ENCODE measurements around the gene SORBS2.
A peak's percentile ranks its signal among the peaks of the same experiment; 100 is the strongest.

The SORBS2 gene

GRCh38 chr4:185781555-185782215, 30.3 kb downstream of the SORBS2 start:
- H3K4me3 ChIP-seq (ENCODE audit: low read depth in 1 of 2, low read length in 2 of 2): no peak overlapping the region
- peaks cover 0 to 8% of the 10 kb centered on the region in 2 donors for H3K4me1 ChIP-seq (ENCODE audit: control insufficient read depth in 1 of 2, insufficient read depth in 2 of 2, low read length in 2 of 2)
- H3K27me3 ChIP-seq (ENCODE audit: low read depth, low read length): no peaks in the 10 kb centered on the region
- no peaks in the 10 kb centered on the region for H3K9me3 ChIP-seq (ENCODE audit: control insufficient read depth in 1 of 2, low read length in 2 of 2)
- no peaks in the 10 kb centered on the region for H3K36me3 ChIP-seq (ENCODE audit: control insufficient read depth in 1 of 2, insufficient read depth in 2 of 2, low read length in 2 of 2)
- H3K27ac ChIP-seq (ENCODE audit: low read length): no peak overlapping the region

- Histone ChIP-seq H3K9me3 (ENCODE audit: control insufficient read depth in 1 of 2, low read length in 2 of 2) (no peaks in the 10 kb centered on the region), H3K27ac (ENCODE audit: low read length) (no peak overlapping the region), H3K27me3 (ENCODE audit: low read depth, low read length) (no peaks in the 10 kb centered on the region), H3K4me3 (ENCODE audit: low read depth in 1 of 2, low read length in 2 of 2) (no peak overlapping the region), H3K36me3 (ENCODE audit: control insufficient read depth in 1 of 2, insufficient read depth in 2 of 2, low read length in 2 of 2) (no peaks in the 10 kb centered on the region), H3K4me1 (ENCODE audit: control insufficient read depth in 1 of 2, insufficient read depth in 2 of 2, low read length in 2 of 2) (peaks cover 0 to 11% of the 10 kb centered on the region in 2 donors)
Measured at GRCh38 chr4:185780472-185780871, 31.5 kb downstream of the SORBS2 start.

GRCh38 chr4:185779517-185779916, 32.5 kb downstream of the SORBS2 start:
- H3K27ac ChIP-seq (ENCODE audit: low read length): no peak overlapping the region
- no peaks in the 10 kb centered on the region for H3K36me3 ChIP-seq (ENCODE audit: control insufficient read depth in 1 of 2, insufficient read depth in 2 of 2, low read length in 2 of 2)
- H3K4me1 ChIP-seq (ENCODE audit: control insufficient read depth in 1 of 2, insufficient read depth in 2 of 2, low read length in 2 of 2): peaks cover 0 to 10% of the 10 kb centered on the region in 2 donors
- H3K27me3 ChIP-seq (ENCODE audit: low read depth, low read length): no peaks in the 10 kb centered on the region
- no peak overlapping the region for H3K4me3 ChIP-seq (ENCODE audit: low read depth in 1 of 2, low read length in 2 of 2)
- no peaks in the 10 kb centered on the region for H3K9me3 ChIP-seq (ENCODE audit: control insufficient read depth in 1 of 2, low read length in 2 of 2)

GRCh38 chr4:185778307-185778706, 33.7 kb downstream of the SORBS2 start:
- no peak overlapping the region for H3K27ac ChIP-seq (ENCODE audit: low read length)
- H3K4me3 ChIP-seq (ENCODE audit: low read depth in 1 of 2, low read length in 2 of 2): no peak overlapping the region
- H3K4me1 ChIP-seq (ENCODE audit: control insufficient read depth in 1 of 2, insufficient read depth in 2 of 2, low read length in 2 of 2): peaks cover 0 to 7% of the 10 kb centered on the region in 2 donors
- no peaks in the 10 kb centered on the region for H3K9me3 ChIP-seq (ENCODE audit: control insufficient read depth in 1 of 2, low read length in 2 of 2)
- H3K27me3 ChIP-seq (ENCODE audit: low read depth, low read length): no peaks in the 10 kb centered on the region
- H3K36me3 ChIP-seq (ENCODE audit: control insufficient read depth in 1 of 2, insufficient read depth in 2 of 2, low read length in 2 of 2): peaks cover 0 to 4% of the 10 kb centered on the region in 2 donors

GRCh38 chr4:185775792-185776555, 36.0 kb downstream of the SORBS2 start:
- Histone ChIP-seq H3K9me3 (ENCODE audit: control insufficient read depth in 1 of 2, low read length in 2 of 2) (no peaks in the 10 kb centered on the region), H3K36me3 (ENCODE audit: control insufficient read depth in 1 of 2, insufficient read depth in 2 of 2, low read length in 2 of 2) (peaks cover 0 to 4% of the 10 kb centered on the region in 2 donors), H3K27me3 (ENCODE audit: low read depth, low read length) (no peaks in the 10 kb centered on the region), H3K4me1 (ENCODE audit: control insufficient read depth in 1 of 2, insufficient read depth in 2 of 2, low read length in 2 of 2) (peaks cover 0 to 7% of the 10 kb centered on the region in 2 donors), H3K27ac (ENCODE audit: low read length) (peak overlapping the region; percentile 20), H3K4me3 (ENCODE audit: low read depth in 1 of 2, low read length in 2 of 2) (peak overlapping the region in 1 of 2 donors; percentile 12)

- Histone ChIP-seq H3K9me3 (ENCODE audit: control insufficient read depth in 1 of 2, low read length in 2 of 2) (no peaks in the 10 kb centered on the region), H3K4me3 (ENCODE audit: low read depth in 1 of 2, low read length in 2 of 2) (peak overlapping the region; percentile 7 to 12), H3K27me3 (ENCODE audit: low read depth, low read length) (no peaks in the 10 kb centered on the region), H3K27ac (ENCODE audit: low read length) (no peak overlapping the region), H3K4me1 (ENCODE audit: control insufficient read depth in 1 of 2, insufficient read depth in 2 of 2, low read length in 2 of 2) (peaks cover 0 to 7% of the 10 kb centered on the region in 2 donors), H3K36me3 (ENCODE audit: control insufficient read depth in 1 of 2, insufficient read depth in 2 of 2, low read length in 2 of 2) (peaks cover 0 to 4% of the 10 kb centered on the region in 2 donors)
Measured at GRCh38 chr4:185774845-185775680, 36.9 kb downstream of the SORBS2 start.

- Histone ChIP-seq H3K4me3 (ENCODE audit: low read depth in 1 of 2, low read length in 2 of 2) (peak overlapping the region; percentile 7 to 45), H3K36me3 (ENCODE audit: control insufficient read depth in 1 of 2, insufficient read depth in 2 of 2, low read length in 2 of 2) (peaks cover 0 to 4% of the 10 kb centered on the region in 2 donors), H3K27me3 (ENCODE audit: low read depth, low read length) (no peaks in the 10 kb centered on the region), H3K4me1 (ENCODE audit: control insufficient read depth in 1 of 2, insufficient read depth in 2 of 2, low read length in 2 of 2) (peaks cover 0 to 7% of the 10 kb centered on the region in 2 donors), H3K27ac (ENCODE audit: low read length) (peak overlapping the region; percentile 58), H3K9me3 (ENCODE audit: control insufficient read depth in 1 of 2, low read length in 2 of 2) (no peaks in the 10 kb centered on the region)
Measured at GRCh38 chr4:185774131-185774653, 37.8 kb downstream of the SORBS2 start.

GRCh38 chr4:185773419-185773818, 38.6 kb downstream of the SORBS2 start:
- H3K9me3 ChIP-seq (ENCODE audit: control insufficient read depth in 1 of 2, low read length in 2 of 2): no peaks in the 10 kb centered on the region
- peak overlapping the region; percentile 7 to 45 for H3K4me3 ChIP-seq (ENCODE audit: low read depth in 1 of 2, low read length in 2 of 2)
- no peaks in the 10 kb centered on the region for H3K27me3 ChIP-seq (ENCODE audit: low read depth, low read length)
- peak overlapping the region; percentile 58 for H3K27ac ChIP-seq (ENCODE audit: low read length)
- H3K4me1 ChIP-seq (ENCODE audit: control insufficient read depth in 1 of 2, insufficient read depth in 2 of 2, low read length in 2 of 2): peaks cover 0 to 7% of the 10 kb centered on the region in 2 donors
- peaks cover 0 to 4% of the 10 kb centered on the region in 2 donors for H3K36me3 ChIP-seq (ENCODE audit: control insufficient read depth in 1 of 2, insufficient read depth in 2 of 2, low read length in 2 of 2)

GRCh38 chr4:185772391-185773093, 39.5 kb downstream of the SORBS2 start:
- peaks cover 0 to 4% of the 10 kb centered on the region in 2 donors for H3K36me3 ChIP-seq (ENCODE audit: control insufficient read depth in 1 of 2, insufficient read depth in 2 of 2, low read length in 2 of 2)
- H3K9me3 ChIP-seq (ENCODE audit: control insufficient read depth in 1 of 2, low read length in 2 of 2): no peaks in the 10 kb centered on the region
- peak overlapping the region; percentile 58 for H3K27ac ChIP-seq (ENCODE audit: low read length)
- peaks cover 0 to 7% of the 10 kb centered on the region in 2 donors for H3K4me1 ChIP-seq (ENCODE audit: control insufficient read depth in 1 of 2, insufficient read depth in 2 of 2, low read length in 2 of 2)
- peak overlapping the region in 1 of 2 donors; percentile 45 for H3K4me3 ChIP-seq (ENCODE audit: low read depth in 1 of 2, low read length in 2 of 2)
- H3K27me3 ChIP-seq (ENCODE audit: low read depth, low read length): no peaks in the 10 kb centered on the region

GRCh38 chr4:185771711-185772390, 40.1 kb downstream of the SORBS2 start:
- no peaks in the 10 kb centered on the region for H3K9me3 ChIP-seq (ENCODE audit: control insufficient read depth in 1 of 2, low read length in 2 of 2)
- H3K4me1 ChIP-seq (ENCODE audit: control insufficient read depth in 1 of 2, insufficient read depth in 2 of 2, low read length in 2 of 2): peaks cover 0 to 7% of the 10 kb centered on the region in 2 donors
- H3K27me3 ChIP-seq (ENCODE audit: low read depth, low read length): no peaks in the 10 kb centered on the region
- H3K36me3 ChIP-seq (ENCODE audit: control insufficient read depth in 1 of 2, insufficient read depth in 2 of 2, low read length in 2 of 2): peaks cover 0 to 4% of the 10 kb centered on the region in 2 donors
- no peak overlapping the region for H3K4me3 ChIP-seq (ENCODE audit: low read depth in 1 of 2, low read length in 2 of 2)
- H3K27ac ChIP-seq (ENCODE audit: low read length): peak overlapping the region; percentile 58

Measured in muscle layer of duodenum (tissue), 2 donors.